ENCODE measurements around the gene CLSTN1.
"Not testable (repeated sequence)": the region's sequence is repeated elsewhere in the genome, so short reads cannot be mapped to it uniquely, and the experiment has no call there.

CLSTN1 gene

DNA sequence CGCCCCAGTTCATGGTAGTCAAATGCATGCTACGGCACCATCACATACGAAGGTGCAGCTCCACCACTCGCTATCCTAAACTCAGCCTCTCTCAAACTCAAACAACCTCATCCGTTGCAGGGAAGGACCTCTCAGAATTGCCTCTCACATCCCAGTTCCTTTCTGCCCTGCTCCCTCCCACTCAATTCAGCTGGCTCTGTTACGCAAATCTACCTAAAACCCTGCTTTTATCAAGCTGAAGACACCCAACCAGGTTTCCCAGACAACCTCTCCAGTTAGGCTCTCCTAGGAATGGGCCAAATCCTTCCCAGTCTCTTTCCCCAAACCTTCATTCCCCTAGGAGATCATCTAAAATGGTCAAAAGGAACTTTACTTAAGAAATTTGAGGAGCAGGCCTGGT is 62.9 kb downstream of the CLSTN1 start:
- DNase-seq: no peak

DNA sequence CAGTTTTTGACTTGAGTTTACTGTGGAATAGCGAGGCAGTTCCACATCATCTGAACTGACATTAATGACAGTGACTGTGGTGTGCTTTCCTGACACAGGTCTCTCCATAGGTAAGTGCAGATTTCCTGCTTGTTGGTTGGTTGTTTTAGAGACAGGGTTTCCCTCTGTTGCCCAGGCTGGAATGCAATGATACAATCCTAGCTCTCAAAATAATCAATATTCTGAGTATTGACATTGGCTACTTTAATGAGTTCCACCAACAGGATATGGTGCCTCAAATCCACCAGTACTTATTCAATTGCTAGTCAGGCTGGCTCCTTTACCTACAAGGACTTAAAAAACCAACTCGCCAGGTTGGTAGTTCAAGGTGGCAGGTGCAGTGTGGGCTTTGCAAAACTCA is 63.8 kb downstream of the CLSTN1 start:
- no peak for DNase-seq

DNA sequence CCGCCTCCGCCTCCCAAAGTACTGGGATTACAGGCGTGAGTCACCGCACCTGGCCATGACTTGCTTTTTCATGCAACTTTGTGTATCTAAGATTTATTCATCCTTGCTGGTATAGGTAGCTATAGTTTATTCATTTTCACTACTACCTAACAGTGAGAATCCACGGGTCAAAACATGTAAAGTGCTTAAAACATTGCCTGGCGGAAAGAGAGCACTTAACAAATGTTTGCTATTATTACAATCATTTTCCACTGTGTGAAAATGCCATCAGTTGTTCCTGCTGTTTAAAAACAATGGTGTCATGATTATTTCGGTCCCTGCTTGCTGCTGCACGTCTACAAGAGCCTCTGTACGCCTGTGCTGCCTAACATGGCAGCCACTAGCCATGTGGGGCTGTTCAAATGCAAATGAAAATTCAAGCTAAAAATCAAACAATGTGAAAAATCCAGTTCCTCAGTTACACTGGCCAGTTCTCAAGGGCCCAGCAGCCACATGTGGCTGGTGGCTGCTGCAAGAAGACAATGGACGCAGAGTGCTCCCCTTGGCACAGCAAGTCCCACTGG is 65.1 kb downstream of the CLSTN1 start:
- no peak for DNase-seq

DNA sequence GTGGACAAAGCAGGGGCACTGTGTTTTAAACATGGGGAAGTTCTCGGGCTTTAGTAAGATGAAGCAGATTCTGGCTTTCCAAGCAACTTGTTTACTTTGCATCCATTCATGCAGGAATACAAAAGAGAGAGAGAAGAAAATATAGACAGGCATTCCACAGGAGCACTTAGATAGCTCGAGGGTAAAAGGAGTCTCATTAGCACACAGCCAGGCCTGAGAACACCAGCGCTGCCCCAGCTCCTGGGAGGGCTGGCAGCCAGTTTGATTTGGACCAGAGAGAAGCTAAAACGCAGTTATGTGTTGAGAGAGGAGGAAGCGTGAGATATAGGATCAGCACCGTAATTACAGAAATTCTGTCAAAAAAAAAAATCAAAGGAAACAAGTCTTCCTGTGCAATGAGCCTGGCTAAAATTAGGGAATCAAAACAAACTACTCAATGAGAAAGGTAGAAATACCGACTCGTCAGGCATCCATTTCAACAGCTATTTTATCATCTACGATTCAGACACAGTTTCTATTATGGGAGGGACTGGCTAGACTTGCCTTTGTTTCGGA is 68.2 kb downstream of the CLSTN1 start:
- no peak for DNase-seq

DNA sequence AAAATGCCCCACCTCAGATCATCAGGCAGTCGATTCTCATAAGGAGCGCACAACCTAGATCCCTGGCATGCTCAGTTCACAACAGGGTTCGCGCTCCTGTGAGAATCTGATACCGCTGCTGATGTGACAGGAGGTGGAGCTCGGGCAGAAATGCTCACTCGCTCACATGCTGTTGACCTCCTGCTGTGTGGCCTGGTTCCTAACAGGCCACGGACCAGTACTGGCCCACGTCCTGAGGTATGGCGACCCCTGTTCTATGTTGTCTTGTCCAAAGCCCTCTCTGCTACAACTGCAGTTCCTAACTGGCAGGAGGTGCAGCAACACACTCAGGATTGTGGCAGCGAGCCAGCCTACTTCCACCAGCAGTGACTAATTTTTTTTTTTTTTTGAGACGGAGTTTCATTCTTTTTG is 70.6 kb downstream of the CLSTN1 start:
- DNase-seq: no peak

DNA sequence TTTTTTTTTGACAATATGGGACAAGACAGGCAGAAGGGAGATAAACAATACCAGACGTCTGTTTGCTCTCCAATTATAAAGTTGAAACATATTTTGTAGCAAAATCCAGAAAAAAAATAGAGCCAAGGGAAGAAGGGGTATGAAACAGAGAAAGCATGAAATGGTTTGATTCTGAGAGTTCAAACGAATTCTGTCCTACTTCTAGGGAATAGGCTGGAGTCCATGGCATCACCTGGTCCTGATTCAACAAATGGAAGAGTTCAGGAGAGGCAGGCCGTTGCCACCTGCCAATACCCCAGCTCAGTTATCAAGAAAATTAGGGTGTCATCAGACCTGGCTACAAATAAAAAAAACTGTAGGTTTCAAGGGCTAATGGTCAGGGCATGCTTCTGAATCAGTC is 71.8 kb downstream of the CLSTN1 start:
- DNase-seq: no peak

DNA sequence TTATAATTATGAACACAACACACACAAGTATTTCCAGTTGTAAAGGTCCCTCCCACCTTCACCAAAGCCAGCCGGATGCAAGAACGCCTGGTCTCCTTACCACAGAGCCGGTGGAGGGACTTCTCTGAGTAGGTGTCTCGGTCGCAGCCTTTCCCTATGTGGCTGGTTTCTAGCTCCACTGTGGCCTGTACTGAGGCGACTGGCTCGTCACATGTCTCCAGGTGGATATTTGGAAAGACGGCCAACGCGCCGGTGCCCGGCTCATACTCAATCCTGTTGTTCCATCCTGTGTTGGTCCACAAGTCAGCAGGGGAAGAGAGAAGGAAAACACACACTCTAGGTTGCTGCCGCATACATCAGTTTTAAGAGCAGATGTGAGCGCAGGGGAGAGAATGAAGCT is 74.4 kb downstream of the CLSTN1 start:
- DNase-seq: no peak

DNA sequence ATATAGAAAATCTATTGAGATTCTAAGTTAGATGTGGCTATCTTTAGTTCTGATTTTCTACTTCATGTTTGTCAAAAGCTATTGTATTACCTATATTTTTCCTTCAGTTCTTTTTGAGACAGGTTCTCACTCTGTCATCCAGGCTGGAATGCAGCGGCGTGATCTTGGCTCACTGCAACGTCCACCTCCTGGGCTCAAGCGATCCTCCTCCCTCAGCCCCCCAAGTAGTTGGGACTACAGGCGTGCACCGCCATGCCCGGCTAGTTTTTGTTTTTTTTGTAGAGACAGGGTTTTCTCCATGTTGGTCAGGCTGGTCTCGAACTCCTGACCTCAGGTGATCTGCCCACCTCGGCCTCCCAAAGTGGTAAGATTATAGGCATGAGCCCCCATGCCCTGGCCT is 75.4 kb downstream of the CLSTN1 start:
- DNase-seq: not testable (repeated sequence)

DNA sequence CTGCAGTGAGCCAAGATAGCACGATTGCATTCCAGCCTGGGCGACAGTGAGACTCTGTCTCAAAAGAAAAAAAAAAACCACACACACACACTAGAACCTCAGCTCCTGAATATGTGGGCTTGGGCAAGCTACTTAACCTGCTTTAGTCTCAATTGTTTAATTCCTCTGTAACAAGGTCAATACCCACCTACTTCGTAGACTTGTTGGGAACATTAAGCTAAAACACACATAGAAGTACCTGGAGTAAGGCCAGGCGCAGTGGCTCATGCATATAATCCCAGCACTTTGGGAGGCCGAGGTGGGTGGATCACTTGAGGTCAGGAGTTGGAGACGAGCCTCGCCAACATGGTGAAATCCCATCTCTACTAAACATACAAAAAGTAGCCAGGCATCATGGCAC is 77.1 kb downstream of the CLSTN1 start:
- DNase-seq: no peak

DNA sequence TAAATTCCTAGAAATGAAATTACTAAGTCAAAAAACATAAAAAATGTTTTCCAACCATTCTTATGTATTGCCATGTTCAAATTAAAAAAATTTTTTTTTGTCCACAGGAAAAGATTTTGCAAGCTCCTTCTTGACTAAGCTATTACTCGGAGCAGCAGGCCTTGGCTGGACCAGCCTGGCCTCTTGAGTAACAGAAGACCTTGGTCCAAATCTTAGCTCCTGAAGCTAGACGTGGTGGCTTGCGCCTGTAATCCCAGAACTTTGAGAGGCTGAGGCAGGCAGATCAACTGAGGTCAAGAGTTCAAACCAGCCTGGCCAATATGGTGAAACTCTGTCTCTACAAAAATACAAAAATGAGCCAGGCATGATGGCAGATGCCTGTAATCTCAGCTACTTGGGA is 77.6 kb downstream of the CLSTN1 start:
- no peak for DNase-seq

DNA sequence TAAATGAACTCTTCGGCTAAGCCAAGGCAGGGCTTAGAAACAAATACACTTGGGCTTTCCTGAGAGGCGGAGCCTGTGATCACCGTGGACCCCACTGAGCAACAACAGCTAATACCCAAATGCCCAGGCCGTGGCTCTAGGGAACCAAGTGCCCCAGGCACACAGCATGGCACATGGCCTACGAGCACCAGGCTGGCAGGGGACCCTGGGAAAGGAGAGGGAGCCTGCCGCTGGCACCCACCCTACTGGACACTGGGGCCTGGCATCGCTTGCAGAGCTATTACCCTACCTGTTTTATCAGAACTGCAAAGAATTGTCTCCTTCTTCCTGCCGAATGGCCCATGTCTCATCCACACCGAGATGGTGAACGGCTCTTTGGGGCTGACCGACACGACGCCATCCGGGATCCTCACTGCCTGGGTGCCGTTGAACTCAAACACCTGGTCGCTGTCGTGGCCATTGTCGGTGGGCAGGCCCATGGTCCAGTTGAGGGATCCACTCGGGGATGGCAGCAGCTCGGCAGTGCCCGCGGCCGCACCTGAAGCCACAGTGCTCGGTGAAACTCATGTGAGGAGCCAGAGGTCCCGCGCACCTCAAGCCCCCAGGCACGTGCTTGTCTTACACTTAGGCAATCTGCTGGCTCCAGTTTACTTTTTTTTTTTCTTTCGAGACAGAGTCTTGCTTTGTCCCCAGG is 79.5 kb downstream of the CLSTN1 start:
- DNase-seq: no peak

DNA sequence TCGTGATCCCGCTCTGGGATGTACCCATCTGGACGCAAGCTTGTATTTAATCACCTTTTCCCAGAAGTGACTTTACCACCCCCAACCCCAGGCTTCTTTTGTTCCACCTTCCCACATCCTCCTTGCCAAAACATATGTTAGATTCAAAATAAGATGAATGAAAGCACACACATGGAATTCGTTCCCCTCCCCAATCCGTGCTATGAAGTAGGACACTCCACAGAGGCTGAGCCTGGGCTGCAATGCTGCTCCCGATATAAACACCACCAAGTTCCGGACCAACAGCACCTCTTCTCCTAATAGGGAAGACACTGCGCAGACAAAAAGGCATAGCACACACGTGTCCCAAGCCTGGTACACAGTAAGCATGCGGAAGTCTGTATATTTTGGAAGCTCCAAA is 86.1 kb downstream of the CLSTN1 start:
- no peak for DNase-seq

DNA sequence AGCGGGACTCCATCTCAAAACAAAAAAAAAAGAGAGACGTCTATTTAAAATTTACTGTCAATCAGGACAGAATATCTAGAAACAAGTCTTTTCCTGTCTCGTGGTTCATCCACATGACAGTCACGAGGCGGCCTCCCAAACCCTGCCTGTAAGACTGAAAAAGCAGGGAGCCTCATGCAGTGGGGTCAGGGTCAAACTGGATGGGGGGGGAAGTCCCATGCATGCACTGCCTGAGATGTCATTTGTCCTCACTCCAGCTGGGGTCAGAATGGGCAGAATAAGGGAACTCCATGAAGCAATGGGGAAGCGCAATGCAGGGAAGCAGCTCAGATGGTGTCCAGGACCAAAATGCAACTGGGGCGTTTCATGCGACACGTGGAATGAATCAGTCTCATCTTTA is 86.7 kb downstream of the CLSTN1 start:
- DNase-seq: no peak

DNA sequence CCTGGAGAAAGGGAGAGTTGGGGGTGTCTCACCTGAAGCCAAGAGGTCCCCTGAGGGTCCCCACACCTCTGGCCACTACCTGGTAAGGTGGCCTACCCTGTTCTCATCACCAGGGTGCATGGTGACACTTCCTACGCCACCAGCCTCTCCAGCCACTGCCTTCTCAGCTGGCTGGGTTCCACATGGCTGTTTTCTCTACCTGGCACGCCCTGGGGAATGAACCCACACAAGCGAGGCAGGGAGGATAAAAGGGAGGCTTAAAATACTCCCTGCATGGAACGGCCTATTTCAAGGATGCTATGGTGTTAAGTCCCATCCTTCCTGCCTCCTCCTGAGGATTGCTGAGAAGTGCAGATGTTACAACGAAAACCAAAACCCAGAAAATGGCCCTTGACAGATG is 87.5 kb downstream of the CLSTN1 start:
- no peak for DNase-seq

DNA sequence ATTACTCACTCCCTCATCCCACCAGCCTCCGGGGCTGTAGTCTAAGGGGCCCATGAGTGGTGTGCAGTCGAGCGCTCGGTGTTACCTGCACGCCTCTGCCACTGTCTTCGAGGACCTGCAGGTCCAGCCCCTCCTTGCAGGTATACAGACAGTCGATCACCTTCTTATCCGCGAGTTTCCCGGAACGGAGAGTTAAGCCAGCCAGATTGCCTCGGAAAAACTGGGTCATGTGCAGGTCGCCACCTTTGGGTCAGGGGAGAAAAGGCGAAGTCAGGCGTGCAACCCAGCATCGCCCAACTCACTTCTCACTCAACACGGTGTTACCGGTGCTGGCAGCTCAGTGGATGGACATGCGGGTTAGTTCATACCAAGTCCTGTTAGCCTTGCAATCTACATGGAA is 88.0 kb downstream of the CLSTN1 start:
- DNase-seq: no peak

DNA sequence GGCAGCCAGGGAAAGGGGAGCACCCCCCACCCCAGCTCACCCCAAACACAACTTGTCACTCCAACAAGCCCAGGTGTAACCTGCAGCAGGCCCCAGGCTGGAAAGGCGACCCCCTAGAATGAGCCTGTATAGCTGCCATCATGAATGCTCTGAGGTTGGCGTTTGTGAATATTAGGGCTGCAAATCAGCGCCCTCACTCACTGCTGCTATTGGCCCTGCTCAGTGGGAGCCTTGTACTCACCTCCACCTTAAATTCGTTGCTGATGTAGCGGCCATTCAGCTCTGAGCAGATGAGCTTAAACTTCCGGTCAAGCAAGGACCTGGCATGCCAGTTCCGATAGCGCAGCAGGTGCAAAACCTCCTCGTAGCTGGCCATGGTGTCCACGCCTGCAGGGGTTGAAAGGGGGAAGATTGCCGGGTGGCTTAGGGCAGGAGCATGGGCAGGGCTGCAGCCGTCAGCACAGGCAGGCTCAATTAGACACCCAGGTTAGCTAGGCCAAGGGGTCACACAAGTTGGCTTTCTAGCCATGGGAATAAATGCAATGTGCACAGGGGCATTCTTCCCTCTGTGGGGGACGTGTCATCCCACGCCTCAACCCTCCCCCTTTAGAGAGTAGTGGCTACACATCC is 90.5 kb downstream of the CLSTN1 start:
- no peak for DNase-seq

DNA sequence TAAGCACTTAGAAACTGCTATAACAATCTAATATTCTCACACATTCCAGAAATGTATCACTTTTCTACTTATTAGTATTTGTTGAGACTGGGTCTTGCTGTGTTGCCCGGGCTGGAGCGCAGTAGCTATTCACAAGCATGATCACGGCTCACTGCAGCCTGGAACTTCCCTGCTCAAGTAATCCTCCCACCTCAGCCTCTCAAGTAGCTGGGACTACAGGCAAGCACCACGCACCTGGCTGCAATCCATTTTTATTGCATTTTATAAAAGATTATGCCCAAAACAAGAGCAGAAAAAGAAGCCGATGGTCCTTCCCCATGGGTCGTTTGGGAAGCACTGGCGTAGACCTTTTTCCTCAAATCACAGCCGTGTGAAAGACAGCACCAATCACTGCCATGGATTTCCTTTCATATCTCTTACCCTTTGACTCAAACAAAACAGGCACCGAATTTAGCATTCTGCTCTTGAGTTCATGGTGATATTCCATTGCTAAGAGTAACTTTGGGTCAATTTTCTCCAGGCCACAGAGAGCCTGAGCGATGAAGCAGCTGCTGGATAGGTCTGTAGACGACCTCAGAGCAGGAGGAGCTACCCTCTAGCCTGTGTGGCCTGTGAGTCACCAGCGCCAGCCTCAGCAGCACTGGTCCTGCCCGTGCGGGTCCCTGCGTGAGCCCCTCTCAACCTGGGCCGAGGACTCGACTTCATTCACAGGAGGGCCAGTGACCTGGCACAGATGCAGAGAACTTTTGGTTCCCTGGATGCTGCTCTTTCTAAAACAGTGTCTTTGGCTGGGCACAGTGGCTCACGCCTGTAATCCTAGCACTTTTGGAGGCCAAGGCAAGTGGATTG is 91.4 kb downstream of the CLSTN1 start:
- DNase-seq: no peak

DNA sequence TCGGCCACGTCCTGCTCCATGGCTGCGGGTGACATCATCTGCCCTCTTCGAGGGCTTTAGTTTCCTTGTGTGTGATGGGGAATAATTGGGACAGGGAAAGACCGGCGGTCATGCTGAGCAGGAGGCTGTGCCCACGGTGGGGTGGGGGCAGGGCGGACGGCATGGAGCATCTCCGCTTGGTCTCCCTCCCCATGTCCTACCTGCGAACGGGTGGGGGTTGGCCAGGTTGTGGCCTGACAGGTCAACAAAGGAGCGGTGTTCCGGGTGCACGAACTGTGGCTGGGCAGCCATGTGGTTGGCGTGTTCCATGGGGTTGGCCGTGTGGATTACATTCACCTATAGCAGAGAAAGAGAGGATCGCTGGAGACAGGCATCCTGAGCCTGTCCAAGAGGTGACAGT is 92.2 kb downstream of the CLSTN1 start:
- DNase-seq: no peak

DNA sequence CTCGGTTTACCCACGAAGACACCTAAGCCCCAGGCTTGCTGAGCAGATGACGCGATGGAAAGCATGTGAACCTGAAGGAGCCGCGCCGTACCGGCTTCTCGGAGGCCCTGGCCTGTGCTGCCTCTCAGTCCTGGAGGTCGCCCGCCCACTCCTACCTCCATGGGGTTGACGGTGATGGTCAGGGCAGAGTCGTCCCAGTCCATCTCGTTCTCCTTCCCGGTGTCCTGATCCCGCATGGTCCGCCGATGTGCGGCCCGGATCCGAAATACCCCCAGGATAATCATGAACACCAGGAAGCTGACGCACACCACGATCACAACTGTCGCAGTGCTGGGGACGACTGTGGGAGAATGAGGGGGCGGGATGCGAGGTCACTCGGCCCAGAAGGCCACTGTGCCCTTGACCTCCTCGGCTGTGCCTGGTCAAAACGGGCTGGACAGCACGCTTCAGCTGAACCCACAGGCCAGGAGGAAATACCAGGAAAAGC is 92.7 kb downstream of the CLSTN1 start:
- no peak for DNase-seq

DNA sequence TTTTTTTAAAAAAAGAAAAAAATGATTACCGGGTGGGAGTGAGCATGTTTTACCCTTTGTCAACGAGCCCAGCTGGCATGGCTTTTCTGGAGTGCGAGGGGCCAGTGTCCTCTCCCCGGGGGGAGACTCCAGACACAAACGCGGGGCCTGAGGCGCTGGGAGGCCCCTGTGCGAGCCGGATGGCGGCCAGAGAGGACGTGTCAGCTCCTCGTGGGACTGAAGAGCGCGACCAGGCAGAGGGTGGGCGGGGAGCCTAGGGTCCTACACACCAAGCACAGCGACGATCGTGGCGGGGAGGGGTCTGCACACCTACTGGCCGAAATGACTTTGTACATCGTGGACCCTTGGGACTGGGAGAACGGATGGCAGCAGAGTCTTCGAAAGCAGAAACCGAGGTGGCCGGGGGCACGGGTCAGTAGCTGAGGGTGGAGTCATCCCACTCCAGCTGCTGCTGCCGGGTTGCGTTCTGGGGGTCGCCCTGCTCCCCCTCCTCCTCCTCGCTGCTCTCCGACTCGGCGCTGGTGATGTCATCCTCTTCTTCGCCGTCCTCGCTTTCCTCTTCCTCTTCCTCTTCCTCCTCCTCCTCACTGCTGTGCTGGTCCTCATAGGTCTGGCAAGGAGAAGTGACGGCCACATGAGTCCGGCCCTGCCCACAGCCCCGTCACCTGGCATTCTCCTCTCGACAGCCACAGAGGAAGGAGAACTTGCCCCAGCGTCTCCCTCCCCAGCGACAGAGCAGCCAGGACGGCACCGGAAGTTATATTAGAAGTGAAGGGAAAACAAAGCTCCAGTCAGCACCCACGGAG is 93.5 kb downstream of the CLSTN1 start:
- no peak for DNase-seq

DNA sequence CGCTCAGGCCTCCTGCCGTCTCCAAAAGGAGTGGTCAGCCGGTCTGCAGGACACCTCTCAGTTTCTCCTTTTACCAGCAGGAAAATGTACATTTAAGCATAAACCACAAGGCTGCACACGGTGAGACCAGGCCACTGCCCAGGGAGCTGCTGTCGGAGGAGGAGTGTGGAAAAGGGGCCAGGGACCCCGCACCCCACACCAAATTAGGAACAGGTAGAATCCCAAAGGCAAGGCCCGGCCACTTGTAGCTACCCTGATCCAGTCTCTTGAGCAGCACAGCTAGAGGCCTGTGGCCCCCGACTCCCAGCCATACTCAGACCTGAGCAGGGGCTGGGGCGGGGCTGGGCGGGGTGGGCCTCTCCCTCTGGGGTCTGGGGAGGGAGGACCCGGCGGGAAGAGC is 94.2 kb downstream of the CLSTN1 start:
- no peak for DNase-seq

Data from activated CD4-positive, alpha-beta T cell treated with anti-CD3 and anti-CD28 coated beads for 4 hours (primary cell).